Central memory CD4-positive, alpha-beta T cell (primary cell): Measurements from ENCODE around the gene SEMA4D.
A peak's percentile ranks its signal among the peaks of the same experiment; 100 is the strongest.

Experiments
- DNase-seq: peaks from one replicate; pipeline ENCODE4 v3.0.0; 2022

SEMA4D gene

GRCh38 chr9:89410641-89411350, 87.1 kb downstream of the SEMA4D start:
- peak; percentile 33 for DNase-seq

GRCh38 chr9:89410022-89410421, 87.9 kb downstream of the SEMA4D start:
- DNase-seq = no peak

- no peak for DNase-seq
Measured at GRCh38 chr9:89409466-89409865, 88.4 kb downstream of the SEMA4D start.

DNA sequence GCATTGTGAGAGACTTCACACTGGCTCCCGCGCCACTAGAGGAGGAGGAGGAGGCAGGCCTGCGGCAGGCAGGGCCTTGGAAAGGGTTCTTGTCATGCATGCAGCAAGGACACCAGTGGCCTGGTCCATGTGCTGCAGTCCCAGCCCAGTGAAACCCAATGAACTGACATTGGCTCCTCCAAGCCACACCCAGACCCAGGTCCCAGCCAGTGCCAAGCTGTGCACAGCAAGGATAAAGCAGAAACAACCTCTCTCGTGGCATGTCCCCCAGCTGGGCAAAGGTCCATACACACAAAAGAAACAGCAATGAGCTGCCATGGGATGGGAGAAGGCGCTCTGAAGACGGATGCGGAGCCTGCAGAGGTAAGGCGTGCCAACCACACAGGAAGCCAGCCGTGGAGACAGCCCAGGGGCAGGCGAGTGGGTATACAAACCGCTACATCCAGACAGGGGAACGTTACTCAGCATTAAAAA, 89.2 kb downstream of the SEMA4D start:
- DNase-seq = peak; percentile 80

GRCh38 chr9:89407070-89407469, 90.8 kb downstream of the SEMA4D start:
- DNase-seq = no peak

- no peak for DNase-seq
Measured at GRCh38 chr9:89405826-89406225, 92.1 kb downstream of the SEMA4D start.

- DNase-seq = no peak
Measured at GRCh38 chr9:89404074-89404473, 93.8 kb downstream of the SEMA4D start.

GRCh38 chr9:89402695-89403427, 95.1 kb downstream of the SEMA4D start:
- DNase-seq = no peak

GRCh38 chr9:89400403-89401116, 97.4 kb downstream of the SEMA4D start:
- DNase-seq = no peak

DNA sequence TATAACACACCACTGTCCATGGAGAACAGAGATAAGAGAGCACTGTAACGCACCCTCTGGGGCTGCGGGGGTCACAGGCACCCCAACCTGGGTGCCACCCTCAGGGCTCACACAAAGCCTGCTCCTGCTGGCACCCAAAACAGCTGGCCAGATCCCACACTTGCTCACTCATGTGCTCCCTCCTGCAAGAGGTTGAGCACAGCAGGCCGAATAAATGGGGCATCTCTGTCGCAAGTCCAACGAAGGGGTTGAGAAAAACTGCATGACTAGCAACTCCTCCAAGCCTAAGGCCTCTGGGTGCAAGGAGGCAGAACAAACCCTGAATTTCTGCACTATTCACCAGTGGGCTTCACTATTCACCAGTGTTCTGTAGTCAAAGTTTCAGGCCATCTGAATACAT, 99.3 kb downstream of the SEMA4D start:
- DNase-seq = no peak

DNA sequence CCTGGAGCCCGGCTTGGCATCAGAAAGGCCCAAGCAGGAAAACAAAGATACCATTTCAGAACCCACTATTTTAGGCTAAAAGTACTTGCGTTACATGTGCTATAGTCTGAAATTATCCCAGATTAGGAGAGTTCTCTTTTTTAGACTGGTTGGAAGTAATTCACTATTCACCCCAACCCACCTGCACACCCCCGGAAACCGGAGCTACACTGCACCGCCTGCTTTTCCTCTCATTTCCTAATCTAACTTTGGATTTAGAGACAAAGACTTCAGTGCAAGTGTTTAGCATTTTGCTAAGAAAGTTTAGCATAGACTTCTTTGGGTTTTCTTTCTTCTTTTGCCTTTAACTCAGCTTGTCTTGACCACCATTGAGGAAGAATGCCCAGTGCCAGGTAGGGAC, 100.4 kb downstream of the SEMA4D start:
- DNase-seq = no peak

DNA sequence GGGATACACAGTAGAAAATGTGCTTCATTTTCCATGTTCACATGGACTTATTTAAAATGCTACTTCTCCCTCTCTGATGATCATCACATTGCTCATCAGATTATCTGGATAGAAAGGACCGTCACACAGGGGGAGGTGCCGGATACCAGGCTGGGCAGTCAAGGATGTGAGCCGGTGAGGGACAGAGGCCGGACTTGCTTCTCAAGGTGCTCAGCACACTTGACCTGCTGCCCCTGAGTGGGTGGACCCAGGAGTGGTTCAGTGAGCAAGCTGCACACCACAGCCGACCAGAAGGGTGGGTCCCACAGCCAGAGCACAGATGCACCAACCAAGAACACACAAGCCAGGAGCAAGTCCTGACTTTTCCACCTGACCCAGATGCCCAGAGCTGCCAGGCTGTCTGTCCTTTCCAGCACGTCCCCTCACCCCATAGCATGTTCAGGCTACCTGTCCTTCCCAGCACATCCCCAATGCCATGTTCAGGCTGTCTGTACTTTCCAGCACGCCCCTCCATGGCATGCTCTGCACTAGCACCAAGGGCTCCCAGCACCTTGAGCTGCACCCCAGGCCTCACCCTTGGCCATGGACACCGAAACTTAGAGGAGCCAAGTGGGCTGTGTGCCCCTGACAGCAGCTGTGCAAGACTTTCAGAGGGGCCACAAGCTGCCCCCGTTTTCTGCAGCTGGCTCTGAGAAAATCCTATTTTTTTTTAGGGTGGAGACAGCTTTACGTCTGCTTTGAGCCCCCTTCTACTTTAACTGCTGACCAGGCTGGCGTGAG, 101.8 kb downstream of the SEMA4D start:
- no peak for DNase-seq

DNA sequence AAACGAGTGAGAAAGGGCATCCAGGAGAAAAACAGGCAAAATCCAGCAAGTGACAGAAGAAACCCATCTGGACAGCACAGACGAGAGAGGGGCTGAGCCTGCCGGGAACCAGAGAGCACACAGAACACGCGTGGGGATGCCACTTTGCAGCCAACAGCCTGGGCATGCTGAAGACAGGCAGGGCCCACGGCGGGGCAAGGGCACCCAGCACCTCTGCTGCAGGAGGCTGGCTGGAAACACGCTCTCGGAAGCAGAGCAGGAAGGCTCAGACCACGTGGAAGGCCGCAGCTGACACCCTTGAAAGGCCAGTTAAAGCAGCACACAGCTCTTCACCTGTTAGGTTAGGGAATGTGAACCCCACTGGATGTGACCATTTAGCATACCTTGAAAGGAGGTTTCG, 103.5 kb downstream of the SEMA4D start:
- no peak for DNase-seq

DNA sequence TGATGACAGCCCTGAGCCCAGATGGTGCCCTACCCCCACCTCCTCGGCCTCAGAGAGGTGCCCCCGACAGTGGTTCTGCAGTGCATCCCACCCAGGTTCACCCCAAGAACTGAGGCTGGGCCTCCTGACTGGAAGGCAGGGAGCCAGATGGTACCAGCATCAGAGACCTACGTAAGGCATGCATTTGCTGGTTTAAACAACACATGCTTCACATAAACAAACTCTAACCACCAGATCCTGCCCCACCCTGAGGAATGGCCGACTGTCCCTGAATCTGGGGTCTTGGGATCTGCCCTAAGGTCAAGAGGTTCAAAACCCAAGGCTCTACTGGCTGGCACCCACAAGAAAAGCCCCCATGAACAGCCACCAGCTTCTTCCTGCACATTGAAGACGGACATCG, 106.3 kb downstream of the SEMA4D start:
- no peak for DNase-seq

DNA sequence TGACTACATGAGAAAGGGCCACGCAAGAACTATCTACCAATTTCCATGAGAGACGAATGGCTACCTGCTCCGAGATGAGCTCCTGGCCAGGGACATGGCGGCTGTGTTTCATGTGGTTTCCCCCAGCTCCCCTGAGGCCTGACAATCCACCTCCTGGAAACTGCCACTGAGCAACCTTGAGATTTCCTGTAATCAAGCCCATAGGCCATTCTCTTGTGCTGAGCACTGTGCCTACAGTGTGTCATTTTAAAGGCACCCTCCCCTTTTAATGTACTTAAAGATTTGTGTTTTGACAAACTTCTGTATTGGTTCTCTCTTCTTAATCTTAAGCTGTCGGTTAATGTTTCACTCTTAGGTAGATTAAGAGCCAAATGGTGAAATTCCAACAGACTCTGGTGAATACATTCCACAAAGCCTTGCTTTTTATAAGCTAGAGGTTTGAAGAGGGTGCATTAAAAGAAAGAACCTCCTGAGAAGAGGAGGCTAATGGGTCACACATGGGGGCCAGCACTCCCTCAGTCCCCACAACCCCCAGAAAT, 107.3 kb downstream of the SEMA4D start:
- DNase-seq = no peak

DNA sequence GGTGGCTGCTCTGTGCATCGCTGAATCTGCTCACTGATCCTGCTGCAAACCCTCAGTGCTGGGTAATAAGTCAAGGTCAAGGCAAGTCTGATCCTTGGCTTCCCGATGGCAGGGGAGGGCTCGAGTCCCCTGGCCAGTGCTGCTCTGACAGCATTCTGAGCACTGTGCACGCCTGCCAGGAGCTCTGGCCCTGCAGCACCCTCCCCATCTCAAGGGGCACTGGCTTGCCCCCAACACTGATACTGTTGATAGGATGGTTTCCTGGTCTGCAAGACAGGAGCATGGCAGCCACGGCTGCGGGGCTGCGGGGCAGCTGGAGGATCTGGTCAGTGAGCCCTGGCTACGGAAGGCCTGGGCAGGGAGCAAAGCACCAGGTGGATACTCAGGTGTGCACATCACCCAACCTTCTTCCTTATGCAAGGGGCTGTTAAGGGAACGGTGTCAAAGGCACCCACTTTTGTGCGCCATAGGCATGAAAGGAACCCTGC, 107.8 kb downstream of the SEMA4D start:
- DNase-seq = no peak

DNA sequence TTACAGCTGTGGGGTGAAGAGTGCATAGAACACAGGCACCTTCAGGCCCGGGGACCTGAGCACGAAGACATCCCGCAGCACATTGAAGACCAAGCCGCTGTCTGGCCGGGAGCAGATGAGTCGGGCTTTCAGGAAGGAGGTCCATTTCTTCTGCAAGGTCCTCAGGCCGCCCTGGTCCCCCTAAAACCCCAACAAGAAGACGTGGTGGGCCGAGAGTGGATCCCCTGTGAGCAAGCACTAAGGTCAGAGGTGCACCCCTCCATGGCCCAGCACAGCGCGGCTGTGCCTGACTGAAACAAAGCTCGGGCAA, 109.1 kb downstream of the SEMA4D start:
- DNase-seq = no peak

DNA sequence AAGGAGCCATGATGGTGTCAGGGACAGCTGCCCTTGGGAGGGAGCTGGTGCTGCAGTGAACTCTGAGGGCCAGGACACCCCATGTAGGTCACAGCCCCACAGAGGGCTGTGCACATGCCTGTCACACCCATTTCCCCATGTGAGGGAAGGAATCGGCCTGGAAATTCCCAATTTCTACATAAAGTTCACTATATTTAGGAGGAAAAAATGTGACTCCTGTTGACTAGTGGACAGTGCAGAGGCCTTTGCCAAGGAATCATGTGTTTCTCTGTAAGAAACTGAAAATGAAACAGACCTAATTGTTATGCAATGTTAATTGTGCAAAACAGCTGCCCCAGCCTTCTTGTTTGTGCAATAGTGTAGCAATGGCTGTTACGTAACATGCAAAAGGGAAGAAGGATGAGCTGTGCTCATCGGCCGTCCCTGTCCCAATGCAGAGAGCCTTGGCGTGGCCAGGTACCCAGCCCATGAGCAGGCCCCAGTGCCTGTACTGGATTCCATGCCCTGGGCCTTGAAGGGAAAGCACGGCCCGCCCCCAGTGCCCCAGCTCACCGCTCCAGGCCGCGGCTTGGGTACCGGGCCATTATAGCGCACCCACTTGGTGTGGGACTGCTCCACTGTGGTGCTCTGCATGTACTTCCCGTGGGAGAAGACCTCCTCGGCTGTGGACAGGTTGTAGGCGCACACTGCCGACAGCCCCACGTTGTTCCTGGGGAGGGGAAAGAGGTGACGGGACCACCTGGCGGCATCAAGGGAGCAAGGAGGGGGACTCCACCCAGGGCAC, 109.6 kb downstream of the SEMA4D start:
- no peak for DNase-seq

DNA sequence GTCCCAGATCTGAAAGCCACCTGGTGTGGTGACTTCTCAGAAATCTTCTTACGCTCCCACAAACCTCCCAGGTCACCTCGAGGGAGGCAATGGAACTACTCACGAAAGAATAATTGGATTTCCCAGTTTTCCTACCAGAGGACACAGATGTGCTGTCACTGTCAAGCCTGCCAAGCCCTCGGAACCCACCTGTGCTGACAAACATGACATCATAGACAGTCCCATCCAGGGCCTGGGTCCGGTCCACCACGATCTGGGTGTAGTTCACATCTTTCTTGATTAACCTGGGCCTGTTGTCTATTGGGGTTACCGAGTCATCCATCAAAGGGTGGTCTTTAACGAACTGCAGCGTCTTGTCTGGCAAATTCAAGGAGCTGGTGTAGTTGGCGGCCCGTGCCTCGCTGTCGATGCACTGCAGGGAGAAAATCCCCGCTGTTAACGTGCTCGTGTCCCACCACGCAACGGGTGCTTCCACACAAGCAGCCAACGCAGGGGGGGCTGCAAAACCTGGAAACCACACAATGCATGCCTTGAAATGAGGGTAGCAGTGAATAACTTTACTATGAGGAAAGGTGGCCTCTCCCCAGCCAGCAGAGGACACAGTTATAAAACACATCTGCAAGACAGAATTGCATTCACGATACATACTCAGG, 110.6 kb downstream of the SEMA4D start:
- DNase-seq = no peak

DNA sequence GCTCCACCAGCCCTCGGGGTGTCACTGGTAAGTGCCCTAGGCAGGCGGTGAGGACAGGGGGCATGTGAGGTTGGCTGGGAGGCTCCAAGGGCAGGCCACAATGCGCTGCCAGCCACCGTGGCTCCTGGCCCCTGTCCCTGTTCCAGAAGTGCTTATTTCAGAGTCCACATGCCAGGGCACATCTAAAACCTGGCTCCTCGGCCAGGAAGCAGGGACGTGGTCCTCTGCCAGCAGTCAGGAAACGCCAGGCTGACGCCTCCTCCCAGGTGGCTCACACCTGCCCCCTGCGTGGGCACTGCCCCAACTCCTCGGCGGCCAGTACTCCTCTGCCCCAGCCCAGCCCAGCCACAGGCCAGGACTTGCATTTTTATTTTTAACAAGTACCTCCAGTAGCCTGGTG, 111.1 kb downstream of the SEMA4D start:
- DNase-seq = no peak

DNA sequence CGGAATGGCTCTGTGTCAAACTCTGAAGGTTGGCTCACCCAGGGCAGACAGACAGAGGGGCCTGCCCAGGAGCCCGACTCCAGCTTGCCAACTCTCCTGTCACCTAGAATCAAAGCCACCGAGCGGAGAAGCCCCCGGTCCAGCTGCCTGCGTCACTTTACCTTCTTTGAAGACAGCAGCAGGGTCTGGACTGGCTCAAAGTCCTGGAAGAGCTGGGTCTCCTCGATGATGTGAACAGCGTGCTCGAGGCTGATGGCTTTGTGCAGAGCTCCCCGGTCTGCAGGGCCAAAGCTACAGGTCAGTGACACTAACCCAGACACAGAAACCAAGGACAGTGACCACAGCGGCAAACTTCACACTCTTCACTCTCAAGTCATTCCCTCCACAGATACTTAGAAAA, 111.7 kb downstream of the SEMA4D start:
- no peak for DNase-seq
